ENCODE data around the gene PHF1.
A peak's percentile ranks its signal among the peaks of the same experiment; 100 is the strongest.

DNA sequence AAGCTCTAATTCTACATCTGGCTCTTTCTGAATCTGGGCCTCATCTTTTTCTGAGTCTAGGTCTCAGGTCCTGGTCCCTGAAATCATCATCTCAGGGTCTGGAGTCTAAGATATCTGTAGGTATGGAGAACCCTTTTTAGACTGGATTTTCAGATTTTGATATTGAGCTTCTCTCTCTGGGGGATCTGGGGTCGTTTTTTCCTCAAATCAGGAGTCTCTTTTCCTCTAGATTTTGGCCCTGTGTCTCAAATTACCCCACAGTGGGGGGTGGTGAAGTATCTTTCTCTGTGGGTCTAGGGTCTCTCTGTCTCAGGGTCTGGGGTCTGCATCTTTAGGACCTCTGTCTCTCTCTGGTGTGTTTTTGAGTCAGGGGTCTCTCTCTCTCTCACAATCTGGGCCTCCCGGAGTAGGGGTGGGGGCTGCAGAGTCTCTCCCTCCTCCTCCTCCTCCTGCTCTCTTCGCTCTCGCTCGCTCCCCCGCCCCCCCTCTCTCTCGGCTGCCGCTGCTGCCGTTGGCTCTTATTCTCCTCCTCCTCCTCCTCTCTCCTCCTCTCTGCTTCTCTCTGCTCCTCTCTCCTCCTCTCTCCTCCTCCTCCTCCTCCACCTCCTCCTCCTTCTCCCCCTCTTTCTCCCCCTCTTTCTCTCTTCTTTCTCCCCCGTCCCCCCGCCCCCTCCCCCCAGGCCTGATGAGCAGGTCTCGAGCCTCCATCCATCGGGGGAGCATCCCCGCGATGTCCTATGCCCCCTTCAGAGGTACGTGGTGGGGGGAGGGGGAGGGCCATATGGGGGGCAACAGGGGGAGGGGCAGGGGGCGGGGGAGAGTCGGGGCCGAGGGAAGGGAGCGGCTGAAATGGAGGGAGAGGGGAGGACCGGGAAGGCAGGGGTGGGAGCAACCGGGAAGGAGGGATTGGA, 9.0 kb downstream of the PHF1 start, which contains the start of gene SYNGAP1:
- TF ChIP-seq, protein P1, sequence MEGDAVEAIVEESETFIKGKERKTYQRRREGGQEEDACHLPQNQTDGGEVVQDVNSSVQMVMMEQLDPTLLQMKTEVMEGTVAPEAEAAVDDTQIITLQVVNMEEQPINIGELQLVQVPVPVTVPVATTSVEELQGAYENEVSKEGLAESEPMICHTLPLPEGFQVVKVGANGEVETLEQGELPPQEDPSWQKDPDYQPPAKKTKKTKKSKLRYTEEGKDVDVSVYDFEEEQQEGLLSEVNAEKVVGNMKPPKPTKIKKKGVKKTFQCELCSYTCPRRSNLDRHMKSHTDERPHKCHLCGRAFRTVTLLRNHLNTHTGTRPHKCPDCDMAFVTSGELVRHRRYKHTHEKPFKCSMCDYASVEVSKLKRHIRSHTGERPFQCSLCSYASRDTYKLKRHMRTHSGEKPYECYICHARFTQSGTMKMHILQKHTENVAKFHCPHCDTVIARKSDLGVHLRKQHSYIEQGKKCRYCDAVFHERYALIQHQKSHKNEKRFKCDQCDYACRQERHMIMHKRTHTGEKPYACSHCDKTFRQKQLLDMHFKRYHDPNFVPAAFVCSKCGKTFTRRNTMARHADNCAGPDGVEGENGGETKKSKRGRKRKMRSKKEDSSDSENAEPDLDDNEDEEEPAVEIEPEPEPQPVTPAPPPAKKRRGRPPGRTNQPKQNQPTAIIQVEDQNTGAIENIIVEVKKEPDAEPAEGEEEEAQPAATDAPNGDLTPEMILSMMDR (IDR thresholded peaks at IDR 0.05) = no peak
- TF ChIP-seq POLR2A (IDR thresholded peaks at IDR 0.05) (no peak), EP300 (IDR thresholded peaks at IDR 0.05) (peak in 1 of 2 donors; percentile 7)

All from tibial nerve (tissue), 4 donors.